ENCODE results near the gene IL12RB2. TPM values are rescaled to one million over a fixed set of nuclear protein-coding genes. Genes with fewer than 3 reads are reported as not detected.

Gene IL12RB2
- total and polyA plus RNA-seq, 2 experiments from 2014 or later, result 0.79 to 1.7 TPM

DNA sequence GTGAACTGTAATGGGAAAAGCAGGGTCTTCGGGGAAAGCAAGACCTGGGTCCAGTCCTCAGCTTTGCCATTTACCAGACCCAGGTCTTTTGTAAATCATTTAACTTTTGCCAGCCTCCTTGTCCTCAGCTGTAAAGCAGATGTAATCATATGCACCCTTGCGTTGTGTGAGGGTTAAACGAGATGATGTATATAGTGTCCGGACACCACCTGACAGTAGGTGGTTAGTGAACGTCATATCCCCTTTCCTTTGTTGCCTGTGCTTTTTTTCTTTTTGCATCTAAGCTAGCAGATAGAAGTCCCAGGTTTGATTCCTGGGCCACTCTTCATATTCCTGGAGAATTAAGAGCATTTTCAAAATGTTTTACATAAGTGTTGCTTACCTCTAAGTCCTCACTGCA, 28.5 kb downstream of the IL12RB2 start (continued):
- TF ChIP-seq, protein P1, sequence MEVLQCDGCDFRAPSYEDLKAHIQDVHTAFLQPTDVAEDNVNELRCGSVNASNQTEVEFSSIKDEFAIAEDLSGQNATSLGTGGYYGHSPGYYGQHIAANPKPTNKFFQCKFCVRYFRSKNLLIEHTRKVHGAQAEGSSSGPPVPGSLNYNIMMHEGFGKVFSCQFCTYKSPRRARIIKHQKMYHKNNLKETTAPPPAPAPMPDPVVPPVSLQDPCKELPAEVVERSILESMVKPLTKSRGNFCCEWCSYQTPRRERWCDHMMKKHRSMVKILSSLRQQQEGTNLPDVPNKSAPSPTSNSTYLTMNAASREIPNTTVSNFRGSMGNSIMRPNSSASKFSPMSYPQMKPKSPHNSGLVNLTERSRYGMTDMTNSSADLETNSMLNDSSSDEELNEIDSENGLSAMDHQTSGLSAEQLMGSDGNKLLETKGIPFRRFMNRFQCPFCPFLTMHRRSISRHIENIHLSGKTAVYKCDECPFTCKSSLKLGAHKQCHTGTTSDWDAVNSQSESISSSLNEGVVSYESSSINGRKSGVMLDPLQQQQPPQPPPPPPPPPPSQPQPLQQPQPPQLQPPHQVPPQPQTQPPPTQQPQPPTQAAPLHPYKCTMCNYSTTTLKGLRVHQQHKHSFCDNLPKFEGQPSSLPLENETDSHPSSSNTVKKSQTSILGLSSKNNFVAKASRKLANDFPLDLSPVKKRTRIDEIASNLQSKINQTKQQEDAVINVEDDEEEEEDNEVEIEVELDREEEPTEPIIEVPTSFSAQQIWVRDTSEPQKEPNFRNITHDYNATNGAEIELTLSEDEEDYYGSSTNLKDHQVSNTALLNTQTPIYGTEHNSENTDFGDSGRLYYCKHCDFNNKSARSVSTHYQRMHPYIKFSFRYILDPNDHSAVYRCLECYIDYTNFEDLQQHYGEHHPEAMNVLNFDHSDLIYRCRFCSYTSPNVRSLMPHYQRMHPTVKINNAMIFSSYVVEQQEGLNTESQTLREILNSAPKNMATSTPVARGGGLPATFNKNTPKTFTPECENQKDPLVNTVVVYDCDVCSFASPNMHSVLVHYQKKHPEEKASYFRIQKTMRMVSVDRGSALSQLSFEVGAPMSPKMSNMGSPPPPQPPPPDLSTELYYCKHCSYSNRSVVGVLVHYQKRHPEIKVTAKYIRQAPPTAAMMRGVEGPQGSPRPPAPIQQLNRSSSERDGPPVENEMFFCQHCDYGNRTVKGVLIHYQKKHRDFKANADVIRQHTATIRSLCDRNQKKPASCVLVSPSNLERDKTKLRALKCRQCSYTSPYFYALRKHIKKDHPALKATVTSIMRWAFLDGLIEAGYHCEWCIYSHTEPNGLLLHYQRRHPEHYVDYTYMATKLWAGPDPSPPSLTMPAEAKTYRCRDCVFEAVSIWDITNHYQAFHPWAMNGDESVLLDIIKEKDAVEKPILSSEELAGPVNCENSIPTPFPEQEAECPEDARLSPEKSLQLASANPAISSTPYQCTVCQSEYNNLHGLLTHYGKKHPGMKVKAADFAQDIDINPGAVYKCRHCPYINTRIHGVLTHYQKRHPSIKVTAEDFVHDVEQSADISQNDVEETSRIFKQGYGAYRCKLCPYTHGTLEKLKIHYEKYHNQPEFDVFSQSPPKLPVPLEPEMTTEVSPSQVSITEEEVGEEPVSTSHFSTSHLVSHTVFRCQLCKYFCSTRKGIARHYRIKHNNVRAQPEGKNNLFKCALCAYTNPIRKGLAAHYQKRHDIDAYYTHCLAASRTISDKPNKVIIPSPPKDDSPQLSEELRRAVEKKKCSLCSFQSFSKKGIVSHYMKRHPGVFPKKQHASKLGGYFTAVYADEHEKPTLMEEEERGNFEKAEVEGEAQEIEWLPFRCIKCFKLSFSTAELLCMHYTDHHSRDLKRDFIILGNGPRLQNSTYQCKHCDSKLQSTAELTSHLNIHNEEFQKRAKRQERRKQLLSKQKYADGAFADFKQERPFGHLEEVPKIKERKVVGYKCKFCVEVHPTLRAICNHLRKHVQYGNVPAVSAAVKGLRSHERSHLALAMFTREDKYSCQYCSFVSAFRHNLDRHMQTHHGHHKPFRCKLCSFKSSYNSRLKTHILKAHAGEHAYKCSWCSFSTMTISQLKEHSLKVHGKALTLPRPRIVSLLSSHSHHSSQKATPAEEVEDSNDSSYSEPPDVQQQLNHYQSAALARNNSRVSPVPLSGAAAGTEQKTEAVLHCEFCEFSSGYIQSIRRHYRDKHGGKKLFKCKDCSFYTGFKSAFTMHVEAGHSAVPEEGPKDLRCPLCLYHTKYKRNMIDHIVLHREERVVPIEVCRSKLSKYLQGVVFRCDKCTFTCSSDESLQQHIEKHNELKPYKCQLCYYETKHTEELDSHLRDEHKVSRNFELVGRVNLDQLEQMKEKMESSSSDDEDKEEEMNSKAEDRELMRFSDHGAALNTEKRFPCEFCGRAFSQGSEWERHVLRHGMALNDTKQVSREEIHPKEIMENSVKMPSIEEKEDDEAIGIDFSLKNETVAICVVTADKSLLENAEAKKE (CRISPR knock-in tag; IDR thresholded peaks at IDR 0.05), result no peak
- no peak for TF ChIP-seq CREB1 (CRISPR knock-in tag; IDR thresholded peaks at IDR 0.05; ENCODE audit: low read depth)
- no peak for TF ChIP-seq STAT1 (IDR thresholded peaks at IDR 0.05; ENCODE audit: unreplicated experiment)
- TF ChIP-seq, protein P2, sequence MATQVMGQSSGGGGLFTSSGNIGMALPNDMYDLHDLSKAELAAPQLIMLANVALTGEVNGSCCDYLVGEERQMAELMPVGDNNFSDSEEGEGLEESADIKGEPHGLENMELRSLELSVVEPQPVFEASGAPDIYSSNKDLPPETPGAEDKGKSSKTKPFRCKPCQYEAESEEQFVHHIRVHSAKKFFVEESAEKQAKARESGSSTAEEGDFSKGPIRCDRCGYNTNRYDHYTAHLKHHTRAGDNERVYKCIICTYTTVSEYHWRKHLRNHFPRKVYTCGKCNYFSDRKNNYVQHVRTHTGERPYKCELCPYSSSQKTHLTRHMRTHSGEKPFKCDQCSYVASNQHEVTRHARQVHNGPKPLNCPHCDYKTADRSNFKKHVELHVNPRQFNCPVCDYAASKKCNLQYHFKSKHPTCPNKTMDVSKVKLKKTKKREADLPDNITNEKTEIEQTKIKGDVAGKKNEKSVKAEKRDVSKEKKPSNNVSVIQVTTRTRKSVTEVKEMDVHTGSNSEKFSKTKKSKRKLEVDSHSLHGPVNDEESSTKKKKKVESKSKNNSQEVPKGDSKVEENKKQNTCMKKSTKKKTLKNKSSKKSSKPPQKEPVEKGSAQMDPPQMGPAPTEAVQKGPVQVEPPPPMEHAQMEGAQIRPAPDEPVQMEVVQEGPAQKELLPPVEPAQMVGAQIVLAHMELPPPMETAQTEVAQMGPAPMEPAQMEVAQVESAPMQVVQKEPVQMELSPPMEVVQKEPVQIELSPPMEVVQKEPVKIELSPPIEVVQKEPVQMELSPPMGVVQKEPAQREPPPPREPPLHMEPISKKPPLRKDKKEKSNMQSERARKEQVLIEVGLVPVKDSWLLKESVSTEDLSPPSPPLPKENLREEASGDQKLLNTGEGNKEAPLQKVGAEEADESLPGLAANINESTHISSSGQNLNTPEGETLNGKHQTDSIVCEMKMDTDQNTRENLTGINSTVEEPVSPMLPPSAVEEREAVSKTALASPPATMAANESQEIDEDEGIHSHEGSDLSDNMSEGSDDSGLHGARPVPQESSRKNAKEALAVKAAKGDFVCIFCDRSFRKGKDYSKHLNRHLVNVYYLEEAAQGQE (IDR thresholded peaks at IDR 0.05; ENCODE audit: unreplicated experiment), result no peak
- TF ChIP-seq, protein P3, sequence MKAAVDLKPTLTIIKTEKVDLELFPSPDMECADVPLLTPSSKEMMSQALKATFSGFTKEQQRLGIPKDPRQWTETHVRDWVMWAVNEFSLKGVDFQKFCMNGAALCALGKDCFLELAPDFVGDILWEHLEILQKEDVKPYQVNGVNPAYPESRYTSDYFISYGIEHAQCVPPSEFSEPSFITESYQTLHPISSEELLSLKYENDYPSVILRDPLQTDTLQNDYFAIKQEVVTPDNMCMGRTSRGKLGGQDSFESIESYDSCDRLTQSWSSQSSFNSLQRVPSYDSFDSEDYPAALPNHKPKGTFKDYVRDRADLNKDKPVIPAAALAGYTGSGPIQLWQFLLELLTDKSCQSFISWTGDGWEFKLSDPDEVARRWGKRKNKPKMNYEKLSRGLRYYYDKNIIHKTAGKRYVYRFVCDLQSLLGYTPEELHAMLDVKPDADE (IDR thresholded peaks at IDR 0.05), result no peak
- TF ChIP-seq ZNF114 (CRISPR knock-in tag; IDR thresholded peaks at IDR 0.05), result no peak
- no peak for TF ChIP-seq ZNF331 (CRISPR knock-in tag; IDR thresholded peaks at IDR 0.05; ENCODE audit: low read depth)
